ENCODE results near the gene PDXDC1.
A peak's percentile ranks its signal among the peaks of the same experiment; 100 is the strongest.
"Not testable (repeated sequence)": the region's sequence is repeated elsewhere in the genome, so short reads cannot be mapped to it uniquely, and the experiment has no call there.

The PDXDC1 gene

DNA sequence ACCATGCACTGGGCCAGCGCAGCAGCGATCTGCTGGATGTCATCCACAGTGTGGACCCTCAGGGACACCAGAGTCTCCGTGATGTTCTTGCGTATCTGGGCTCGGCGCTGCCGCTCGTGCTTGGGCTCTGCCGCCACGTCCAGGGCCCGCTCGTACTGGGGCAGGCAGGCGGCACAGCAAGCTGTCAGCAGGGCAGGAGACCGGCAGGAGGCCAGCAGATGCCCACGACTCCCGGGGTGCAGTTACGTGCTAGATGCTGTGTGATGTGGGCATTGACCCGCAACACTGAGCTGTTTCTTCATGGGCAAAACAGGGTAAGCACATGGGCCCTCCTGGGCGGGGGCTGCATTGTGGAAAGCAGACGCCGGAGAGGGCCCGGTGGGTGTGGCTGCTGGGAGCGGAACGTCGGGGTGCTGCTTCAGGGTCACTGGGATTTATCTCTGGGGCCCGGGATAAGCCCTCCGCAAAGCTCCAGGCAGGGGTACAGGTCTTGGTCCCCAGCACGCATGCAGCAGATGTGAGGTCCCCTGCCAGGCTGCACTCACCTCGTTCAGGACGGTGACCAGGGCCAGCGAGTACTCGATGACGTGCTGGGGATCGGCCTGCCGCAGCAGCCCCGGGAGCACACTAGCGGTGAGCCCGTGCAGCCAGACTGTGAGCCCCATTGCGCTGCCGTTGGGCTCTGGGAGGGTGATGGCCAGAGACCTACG is 158.0 kb downstream of the PDXDC1 start:
- not testable (repeated sequence) for H3K4me3 ChIP-seq (ENCODE audit: low read depth, low read length)

- H3K4me3 ChIP-seq (ENCODE audit: low read depth, low read length), result not testable (repeated sequence)
Observed at GRCh38 chr16:15133554-15133953, 158.7 kb downstream of the PDXDC1 start.

- not testable (repeated sequence) for H3K4me3 ChIP-seq (ENCODE audit: low read depth, low read length)
Observed at GRCh38 chr16:15134752-15135482, 160.1 kb downstream of the PDXDC1 start.

DNA sequence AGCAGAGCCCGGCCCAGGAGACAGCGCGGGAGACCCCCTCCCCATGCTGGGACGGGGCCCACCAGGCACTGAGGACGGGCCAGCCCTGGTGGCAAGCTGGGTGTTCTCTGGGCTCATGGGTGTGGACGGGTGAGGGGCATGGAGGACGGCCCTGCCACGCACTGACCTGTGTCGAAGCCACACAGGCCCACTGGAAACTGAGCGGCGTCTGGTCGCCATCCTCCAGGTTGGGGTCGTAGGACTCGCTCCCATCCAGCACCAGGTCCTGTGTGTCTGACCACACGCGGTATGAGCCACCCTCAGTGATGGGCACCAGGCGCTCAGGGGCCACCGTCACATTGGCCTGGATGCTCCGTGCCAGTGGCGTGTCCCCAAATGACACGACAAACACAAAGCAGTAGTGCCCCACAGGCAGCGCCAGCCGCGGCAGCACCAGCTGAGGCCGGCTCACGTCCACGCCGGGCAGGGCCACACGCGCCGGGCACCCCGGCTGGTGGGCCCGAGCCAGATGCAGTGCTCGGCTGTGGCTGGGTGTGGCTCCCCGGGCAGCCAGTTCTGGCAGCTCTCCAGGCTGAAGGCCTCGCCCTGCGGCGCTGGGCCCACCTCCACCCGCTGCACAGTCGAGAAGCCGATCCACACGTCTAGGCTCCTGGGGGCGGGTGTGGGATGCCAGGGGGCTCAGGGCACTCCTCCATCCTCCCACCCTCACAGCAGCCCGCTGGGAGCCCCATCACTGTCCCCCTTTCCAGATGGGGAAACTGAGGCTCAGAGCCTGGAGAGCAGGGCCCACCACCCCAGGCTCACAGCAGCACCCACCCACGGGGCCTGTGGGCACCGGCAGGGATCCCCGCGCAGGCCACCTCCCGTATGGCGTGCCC is 160.9 kb downstream of the PDXDC1 start:
- not testable (repeated sequence) for H3K4me3 ChIP-seq (ENCODE audit: low read depth, low read length)

DNA sequence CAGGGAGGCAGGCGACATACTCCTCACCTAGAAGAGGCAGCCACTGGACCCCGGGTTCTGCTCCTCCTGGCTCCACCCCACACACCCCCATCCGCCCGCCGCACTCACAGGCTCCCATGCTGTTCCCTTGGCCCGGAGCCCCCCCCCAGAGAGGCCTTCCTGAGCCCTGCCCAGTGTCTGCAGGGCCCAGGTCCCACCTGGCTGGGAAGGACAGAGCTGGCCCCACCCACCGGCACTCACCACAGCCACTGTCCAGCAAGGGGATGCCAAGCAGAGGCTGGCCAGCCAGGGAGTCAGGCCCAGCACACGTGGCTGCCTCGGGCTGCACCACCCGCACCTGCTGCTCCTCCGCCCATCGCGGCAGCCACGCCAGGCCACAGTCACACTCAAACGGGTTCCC is 162.7 kb downstream of the PDXDC1 start:
- H3K4me3 ChIP-seq (ENCODE audit: low read depth, low read length), result not testable (repeated sequence)

GRCh38 chr16:15140444-15141365 is 165.9 kb downstream of the PDXDC1 start:
- H3K4me3 ChIP-seq (ENCODE audit: low read depth, low read length), result not testable (repeated sequence)

DNA sequence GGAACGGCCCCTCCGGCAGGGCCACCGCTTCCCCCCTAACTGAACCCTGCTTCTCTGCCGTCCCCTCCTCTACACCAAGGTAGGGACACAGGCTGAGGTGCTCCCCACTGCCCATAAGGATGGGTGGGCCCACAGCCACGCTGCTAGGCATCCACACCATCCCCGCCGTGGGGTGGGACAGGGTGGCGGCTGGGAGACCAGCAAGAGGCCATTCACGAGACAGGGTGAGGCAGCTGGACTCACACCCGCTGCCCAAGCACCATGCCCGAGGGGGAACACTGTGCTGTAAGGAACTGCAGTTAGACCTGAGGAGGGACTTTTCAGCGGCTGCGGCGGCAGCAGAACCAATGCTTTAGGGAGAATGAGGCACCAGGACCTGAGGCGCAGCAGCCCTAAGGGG is 166.8 kb downstream of the PDXDC1 start:
- no peak overlapping the region for H3K4me3 ChIP-seq (ENCODE audit: low read depth, low read length)

GRCh38 chr16:15142107-15142890 is 167.5 kb downstream of the PDXDC1 start:
- H3K4me3 ChIP-seq (ENCODE audit: low read depth, low read length), result not testable (repeated sequence)

DNA sequence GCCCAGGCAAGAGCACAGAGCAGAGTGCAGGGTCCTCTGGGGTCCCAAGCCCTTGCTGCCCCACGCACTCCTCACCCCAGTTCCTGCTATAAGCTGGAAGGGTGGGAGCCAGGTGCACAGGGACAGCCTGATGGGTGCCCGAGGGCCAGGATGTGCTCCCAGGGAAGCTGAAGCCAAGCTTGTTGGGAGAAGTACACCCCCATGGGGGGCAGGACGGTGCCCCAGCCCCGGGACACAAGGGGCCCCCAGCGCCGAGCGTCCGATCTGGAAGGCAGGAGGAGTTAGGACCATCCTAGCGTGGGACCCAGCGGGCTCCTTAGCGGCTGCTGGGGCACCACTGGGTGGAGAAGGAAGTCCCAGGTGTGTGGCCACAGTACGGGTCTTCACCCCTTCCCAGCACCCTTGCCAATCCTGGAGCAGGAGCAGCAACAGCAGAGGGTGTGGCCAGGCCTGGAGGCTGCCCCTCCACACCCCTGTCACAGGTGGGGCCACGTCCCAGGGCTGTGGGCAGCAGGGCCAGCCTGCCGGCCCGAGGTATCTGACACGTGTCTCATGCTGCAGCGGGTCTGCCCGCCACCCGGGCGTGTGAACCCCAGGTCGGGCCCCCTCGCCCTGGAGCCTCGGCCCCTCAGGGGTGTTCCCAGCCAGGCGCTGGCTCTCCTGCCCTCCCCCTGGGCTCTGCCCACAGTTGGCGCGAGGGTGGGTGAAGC is 168.2 kb downstream of the PDXDC1 start:
- H3K4me3 ChIP-seq (ENCODE audit: low read depth, low read length), result not testable (repeated sequence)

GRCh38 chr16:15143601-15144091 is 168.8 kb downstream of the PDXDC1 start:
- not testable (repeated sequence) for H3K4me3 ChIP-seq (ENCODE audit: low read depth, low read length)

DNA sequence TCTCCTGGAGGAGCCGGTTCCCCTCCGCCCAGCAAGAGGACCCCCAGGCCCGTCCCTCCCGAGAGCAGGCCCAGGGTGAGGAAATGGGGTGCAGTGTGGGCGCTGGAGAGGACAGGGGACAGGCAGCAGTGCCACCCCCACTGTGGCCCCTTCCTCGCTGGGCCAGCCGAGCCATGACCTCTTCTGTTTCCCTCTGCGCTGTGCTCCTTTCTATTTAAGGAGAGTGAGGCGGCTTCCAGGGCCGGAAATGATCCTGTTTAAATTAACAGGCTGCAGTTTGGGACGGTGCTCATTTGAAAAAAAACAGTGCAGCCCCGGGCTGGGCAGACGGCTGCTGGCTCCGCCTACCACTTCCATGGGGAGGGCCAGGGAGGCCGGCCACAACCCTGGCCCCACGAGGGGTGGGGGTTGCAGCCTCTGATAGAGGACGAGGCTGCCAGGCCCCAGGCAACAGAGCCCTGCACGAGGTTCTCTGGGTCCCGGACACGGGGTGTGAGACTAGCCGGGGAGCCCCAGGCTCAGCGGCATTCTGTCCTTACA is 169.3 kb downstream of the PDXDC1 start:
- H3K4me3 ChIP-seq (ENCODE audit: low read depth, low read length), result not testable (repeated sequence)

- H3K4me3 ChIP-seq (ENCODE audit: low read depth, low read length), result not testable (repeated sequence)
Observed at GRCh38 chr16:15144781-15145417, 170.1 kb downstream of the PDXDC1 start.

DNA sequence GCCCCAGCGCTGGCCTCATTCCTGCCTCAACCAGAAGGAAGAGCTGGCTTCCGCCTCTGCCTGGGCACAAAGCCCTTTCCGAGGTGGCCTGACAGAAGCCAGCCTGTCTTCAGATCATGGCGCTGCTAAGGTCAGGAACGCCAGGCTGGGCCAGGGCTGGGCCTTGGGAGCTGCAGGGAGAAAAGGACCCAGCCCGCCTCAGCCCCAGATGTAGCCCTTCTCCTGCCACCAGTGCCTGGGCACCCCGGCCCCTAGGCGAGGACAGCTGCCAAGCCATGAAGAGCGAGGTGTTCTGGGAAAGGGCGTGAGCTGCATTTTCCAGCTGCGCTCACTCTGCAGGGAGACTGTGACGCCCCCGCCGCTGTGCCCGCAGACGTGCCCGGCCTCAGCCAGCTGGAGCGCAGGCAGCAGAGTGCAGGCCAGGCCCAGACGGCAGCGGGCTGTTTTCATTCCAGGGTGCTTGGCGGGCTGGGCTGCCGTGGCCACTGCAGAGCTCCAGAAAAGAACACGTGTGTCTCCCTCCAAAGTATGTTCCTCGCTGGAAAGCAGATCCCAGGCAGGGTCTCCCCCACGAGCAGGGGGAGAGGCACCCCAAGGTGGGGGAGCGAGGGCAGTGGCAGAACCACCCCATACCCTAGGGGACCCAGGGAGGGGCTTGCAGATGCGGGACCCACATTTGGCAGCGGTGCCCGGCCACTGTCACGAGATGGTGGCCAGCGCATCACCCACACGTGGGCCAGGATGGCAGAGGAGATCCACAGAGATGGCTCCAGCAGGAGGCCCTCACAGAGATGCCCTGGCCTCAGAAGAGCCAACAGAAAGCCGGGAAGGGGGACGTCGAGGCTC is 170.8 kb downstream of the PDXDC1 start:
- not testable (repeated sequence) for H3K4me3 ChIP-seq (ENCODE audit: low read depth, low read length)

GRCh38 chr16:15146264-15146662 is 171.4 kb downstream of the PDXDC1 start:
- not testable (repeated sequence) for H3K4me3 ChIP-seq (ENCODE audit: low read depth, low read length)

GRCh38 chr16:15148831-15149230 is 174.0 kb downstream of the PDXDC1 start:
- H3K4me3 ChIP-seq (ENCODE audit: low read depth, low read length), result not testable (repeated sequence)

DNA sequence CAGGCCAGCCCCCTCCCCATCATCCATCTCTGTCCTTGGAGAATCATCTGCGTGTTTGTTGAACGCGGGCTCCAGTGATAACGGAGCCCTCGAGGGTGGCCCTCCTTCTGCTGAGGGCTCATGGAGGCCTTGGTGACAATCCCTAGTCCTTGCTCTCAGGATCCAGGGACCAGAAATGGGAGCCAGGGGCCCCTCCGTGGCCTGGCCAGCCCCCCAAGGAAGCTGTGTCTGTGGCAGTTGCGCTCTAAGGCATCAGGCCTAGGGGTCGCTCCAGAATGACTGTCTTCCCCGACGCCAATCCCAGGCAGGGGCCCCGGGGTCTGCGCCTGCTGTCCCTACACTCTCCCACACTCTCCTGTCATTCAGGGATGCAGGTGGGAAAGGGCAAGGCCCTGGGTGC is 174.4 kb downstream of the PDXDC1 start:
- H3K4me3 ChIP-seq (ENCODE audit: low read depth, low read length), result not testable (repeated sequence)

GRCh38 chr16:15154005-15154404 is 179.2 kb downstream of the PDXDC1 start:
- H3K4me3 ChIP-seq (ENCODE audit: low read depth, low read length), result peak overlapping the region; percentile 45

All from iPS-11a (cell line).